ENCODE results near the gene ECI2. TPM values are rescaled to one million over a fixed set of nuclear protein-coding genes. Genes with fewer than 3 reads are reported as not detected.

The ECI2 gene
- total and polyA plus RNA-seq, 2 of the 13 experiments (the other 11 are each of a cell fraction or from before 2014, with no cell fraction given) = 78.5 to 228 TPM

DNA sequence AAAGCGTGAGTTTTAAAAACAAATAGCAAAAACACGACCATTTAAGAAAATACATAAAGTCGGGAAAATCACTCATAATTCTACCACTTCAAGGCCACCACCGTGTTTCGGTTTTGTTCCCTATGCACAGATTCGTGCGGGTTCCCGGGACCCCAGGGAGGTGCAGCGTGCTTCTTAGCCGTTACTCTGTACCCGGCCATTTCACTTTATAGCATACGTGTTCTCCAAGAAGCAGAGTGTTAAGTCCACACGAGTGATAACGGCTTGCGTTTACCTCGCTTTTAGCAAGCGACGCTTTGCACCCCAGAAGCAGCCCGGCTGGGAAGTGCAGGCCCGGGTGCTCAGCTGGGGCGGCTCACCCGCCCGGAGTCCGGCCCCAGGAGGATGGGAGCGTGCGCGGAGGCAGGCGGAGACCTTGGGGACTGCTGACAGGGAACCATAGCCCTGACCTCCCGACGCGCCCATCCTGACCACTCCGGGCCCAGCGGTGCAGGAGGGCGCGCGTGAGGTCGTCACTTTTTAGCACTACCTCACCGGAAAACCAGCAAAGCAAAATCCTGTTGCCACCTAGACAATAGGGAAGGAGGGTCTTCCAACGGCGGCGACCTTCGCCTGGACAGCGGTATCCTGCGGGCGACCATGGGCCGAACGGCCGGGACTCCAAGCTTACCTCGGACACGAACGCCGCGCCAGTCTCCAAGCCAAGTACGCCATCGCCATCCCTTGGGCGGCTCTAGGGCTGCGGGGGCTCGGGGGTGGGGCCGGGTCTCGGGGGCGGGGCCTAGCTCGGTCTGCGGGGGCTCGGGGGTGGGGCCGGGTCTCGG is at the start of gene ECI2 (continued):
- TF ChIP-seq NKX3-1 (CRISPR knock-in tag; IDR thresholded peaks at IDR 0.05) (peak; percentile 55; the same call in 1 of the 2 replicates), NR2C2 (CRISPR knock-in tag; IDR thresholded peaks at IDR 0.05; ENCODE audit: borderline replicate concordance) (peak; percentile 69), PRMT3 (CRISPR knock-in tag; IDR thresholded peaks at IDR 0.05; ENCODE audit: borderline replicate concordance, low read depth) (no peak), KDM3A (CRISPR knock-in tag; IDR thresholded peaks at IDR 0.05; ENCODE audit: low read depth) (peak; percentile 57), KAT2B (IDR thresholded peaks at IDR 0.05; ENCODE audit: borderline replicate concordance, low read depth, low read length) (no peak), TOPORS (CRISPR knock-in tag; IDR thresholded peaks at IDR 0.05) (peak; percentile 57; the same call in 1 of the 2 replicates), TARDBP (CRISPR knock-in tag; IDR thresholded peaks at IDR 0.05) (peak; percentile 79), PITX1 (CRISPR knock-in tag; IDR thresholded peaks at IDR 0.05) (peak; percentile 69), SOX13 (IDR thresholded peaks at IDR 0.05) (no peak), SOX13 (CRISPR knock-in tag; conservative IDR thresholded peaks at IDR 0.05 in 1 of 2, IDR thresholded peaks at IDR 0.05 in 1 of 2) (peak in 1 of 2 experiments; percentile 41; a peak in 2 of 4 replicates), ZNF30 (CRISPR knock-in tag; IDR thresholded peaks at IDR 0.05) (no peak), KDM5B (CRISPR knock-in tag; IDR thresholded peaks at IDR 0.05; ENCODE audit: borderline replicate concordance) (peak; percentile 87), ZNF354B (CRISPR knock-in tag; IDR thresholded peaks at IDR 0.05) (0 out of 2 replicates have a peak, but pooled peaks have one; percentile 42), BRCA1 (CRISPR knock-in tag; IDR thresholded peaks at IDR 0.05) (peak; percentile 43; the same call in 1 of the 2 replicates), KMT2B (CRISPR knock-in tag; IDR thresholded peaks at IDR 0.05) (no peak)
- TF ChIP-seq, protein P1, sequence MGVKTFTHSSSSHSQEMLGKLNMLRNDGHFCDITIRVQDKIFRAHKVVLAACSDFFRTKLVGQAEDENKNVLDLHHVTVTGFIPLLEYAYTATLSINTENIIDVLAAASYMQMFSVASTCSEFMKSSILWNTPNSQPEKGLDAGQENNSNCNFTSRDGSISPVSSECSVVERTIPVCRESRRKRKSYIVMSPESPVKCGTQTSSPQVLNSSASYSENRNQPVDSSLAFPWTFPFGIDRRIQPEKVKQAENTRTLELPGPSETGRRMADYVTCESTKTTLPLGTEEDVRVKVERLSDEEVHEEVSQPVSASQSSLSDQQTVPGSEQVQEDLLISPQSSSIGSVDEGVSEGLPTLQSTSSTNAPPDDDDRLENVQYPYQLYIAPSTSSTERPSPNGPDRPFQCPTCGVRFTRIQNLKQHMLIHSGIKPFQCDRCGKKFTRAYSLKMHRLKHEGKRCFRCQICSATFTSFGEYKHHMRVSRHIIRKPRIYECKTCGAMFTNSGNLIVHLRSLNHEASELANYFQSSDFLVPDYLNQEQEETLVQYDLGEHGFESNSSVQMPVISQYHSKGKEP (CRISPR knock-in tag; IDR thresholded peaks at IDR 0.05) = no peak
- TF ChIP-seq, protein P2, sequence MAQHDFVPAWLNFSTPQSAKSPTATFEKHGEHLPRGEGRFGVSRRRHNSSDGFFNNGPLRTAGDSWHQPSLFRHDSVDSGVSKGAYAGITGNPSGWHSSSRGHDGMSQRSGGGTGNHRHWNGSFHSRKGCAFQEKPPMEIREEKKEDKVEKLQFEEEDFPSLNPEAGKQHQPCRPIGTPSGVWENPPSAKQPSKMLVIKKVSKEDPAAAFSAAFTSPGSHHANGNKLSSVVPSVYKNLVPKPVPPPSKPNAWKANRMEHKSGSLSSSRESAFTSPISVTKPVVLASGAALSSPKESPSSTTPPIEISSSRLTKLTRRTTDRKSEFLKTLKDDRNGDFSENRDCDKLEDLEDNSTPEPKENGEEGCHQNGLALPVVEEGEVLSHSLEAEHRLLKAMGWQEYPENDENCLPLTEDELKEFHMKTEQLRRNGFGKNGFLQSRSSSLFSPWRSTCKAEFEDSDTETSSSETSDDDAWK (CRISPR knock-in tag; IDR thresholded peaks at IDR 0.05) = no peak
- TF ChIP-seq, protein P3, sequence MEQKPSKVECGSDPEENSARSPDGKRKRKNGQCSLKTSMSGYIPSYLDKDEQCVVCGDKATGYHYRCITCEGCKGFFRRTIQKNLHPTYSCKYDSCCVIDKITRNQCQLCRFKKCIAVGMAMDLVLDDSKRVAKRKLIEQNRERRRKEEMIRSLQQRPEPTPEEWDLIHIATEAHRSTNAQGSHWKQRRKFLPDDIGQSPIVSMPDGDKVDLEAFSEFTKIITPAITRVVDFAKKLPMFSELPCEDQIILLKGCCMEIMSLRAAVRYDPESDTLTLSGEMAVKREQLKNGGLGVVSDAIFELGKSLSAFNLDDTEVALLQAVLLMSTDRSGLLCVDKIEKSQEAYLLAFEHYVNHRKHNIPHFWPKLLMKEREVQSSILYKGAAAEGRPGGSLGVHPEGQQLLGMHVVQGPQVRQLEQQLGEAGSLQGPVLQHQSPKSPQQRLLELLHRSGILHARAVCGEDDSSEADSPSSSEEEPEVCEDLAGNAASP (CRISPR knock-in tag; IDR thresholded peaks at IDR 0.05; ENCODE audit: borderline replicate concordance) = peak; percentile 32; the same call in 1 of the 2 replicates
- TF ChIP-seq, protein P4, sequence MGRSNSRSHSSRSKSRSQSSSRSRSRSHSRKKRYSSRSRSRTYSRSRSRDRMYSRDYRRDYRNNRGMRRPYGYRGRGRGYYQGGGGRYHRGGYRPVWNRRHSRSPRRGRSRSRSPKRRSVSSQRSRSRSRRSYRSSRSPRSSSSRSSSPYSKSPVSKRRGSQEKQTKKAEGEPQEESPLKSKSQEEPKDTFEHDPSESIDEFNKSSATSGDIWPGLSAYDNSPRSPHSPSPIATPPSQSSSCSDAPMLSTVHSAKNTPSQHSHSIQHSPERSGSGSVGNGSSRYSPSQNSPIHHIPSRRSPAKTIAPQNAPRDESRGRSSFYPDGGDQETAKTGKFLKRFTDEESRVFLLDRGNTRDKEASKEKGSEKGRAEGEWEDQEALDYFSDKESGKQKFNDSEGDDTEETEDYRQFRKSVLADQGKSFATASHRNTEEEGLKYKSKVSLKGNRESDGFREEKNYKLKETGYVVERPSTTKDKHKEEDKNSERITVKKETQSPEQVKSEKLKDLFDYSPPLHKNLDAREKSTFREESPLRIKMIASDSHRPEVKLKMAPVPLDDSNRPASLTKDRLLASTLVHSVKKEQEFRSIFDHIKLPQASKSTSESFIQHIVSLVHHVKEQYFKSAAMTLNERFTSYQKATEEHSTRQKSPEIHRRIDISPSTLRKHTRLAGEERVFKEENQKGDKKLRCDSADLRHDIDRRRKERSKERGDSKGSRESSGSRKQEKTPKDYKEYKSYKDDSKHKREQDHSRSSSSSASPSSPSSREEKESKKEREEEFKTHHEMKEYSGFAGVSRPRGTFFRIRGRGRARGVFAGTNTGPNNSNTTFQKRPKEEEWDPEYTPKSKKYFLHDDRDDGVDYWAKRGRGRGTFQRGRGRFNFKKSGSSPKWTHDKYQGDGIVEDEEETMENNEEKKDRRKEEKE (IDR thresholded peaks at IDR 0.05) = no peak

Measured in HepG2 (cell line).